Jurkat, Clone E6-1 (cell line): Measurements from ENCODE around the gene ACADS. TPM values are rescaled to one million over a fixed set of nuclear protein-coding genes. Genes with fewer than 3 reads are reported as not detected.
A peak's percentile ranks its signal among the peaks of the same experiment; 100 is the strongest.

ENCODE experiments used
- DNase-seq: peaks from one replicate; pipeline ENCODE4 v3.0.0-alpha.2; 2011; ENCODE audit warnings: low read depth, low spot score
- H3K4me3 ChIP-seq: 2 replicates; pipeline ENCODE4 v1.5.1; 2011; ENCODE audit warnings: mild to moderate bottlenecking, low read length, control low read depth, moderate library complexity
- polyA plus RNA-seq: library from polyadenylated mRNA; unstranded; fragments of >200 nt; gene quantifications from one replicate; pipeline ENCODE4 v1.2.1, GENCODE V29; 2012; ENCODE audit warnings: missing spikeins; ENCODE audit not compliant: insufficient read length, insufficient read depth

ACADS gene
- 26.1 TPM for polyA plus RNA-seq

DNA sequence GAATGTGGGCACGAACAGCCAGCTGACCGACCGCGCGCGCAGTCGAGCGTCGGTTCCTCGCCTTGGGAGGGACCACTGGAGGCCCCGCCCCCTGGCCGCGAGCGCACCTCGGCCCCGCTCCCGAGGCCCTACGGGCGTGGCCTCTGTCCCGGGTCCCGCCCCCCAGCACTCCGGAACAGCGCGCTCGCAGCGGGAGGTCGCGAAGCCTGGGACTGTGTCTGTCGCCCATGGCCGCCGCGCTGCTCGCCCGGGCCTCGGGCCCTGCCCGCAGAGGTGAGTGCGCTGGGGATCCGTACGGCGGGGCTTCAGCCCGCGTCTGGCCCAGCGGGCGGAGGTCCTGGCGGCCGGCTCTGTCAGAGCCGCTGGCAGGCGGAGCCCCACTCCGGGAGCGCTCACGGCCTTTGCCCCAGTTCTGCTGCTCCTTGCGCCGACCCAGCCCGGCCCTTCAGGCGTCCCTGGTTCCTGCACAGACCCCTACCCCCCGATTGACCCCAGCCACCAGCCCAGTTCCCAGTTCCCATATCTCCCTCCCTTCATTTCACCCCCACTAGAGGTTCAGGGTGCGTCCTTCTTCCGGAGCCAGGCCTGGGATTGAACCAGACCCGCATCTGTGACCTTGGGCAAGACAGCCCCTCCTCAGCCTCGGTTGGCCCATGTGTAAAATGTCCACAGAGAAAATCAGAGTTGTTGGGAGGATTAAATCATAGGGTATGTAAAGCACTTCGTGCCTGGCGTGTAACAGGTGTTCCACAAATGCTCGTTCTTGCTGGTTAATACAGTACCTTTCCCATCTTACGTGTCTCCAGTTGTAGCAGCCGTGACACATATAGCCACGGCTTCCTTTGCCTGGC lies at the start of gene ACADS:
Gene ACADS (plus strand): TSS at position 168 of the 851 bp plus-strand sequence. CDS start 60 bp downstream, at position 228.
- peak within 1 kb of the TSS; percentile 65 for H3K4me3 ChIP-seq
- DNase-seq, result peak; percentile 65

GRCh38 chr12:120677765-120678473 lies 47.7 kb upstream of the ACADS start:
- DNase-seq, result no peak
- no peak overlapping the region for H3K4me3 ChIP-seq

DNA sequence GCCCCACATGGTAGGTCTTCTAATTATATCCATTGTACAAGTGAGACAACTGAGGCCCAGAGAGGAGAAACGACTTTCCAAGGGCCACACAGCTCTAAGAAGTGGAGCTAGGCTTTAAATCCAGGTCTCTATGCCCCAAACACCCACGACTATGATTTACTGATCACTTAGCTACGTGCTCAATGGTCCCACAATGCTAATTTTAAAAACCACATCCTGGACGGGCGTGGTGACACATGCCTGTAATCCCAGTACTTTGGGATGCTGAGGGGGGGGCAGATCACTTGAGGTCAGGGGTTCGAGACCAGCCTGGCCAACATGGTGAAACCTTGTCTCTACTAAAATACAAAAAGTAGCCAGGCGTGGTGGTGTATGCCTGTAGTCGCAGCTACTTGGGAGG lies 47.1 kb upstream of the ACADS start:
- H3K4me3 ChIP-seq, result no peak overlapping the region
- no peak for DNase-seq

GRCh38 chr12:120680165-120680738 lies 45.4 kb upstream of the ACADS start:
- H3K4me3 ChIP-seq, result no peak overlapping the region
- DNase-seq, result no peak

DNA sequence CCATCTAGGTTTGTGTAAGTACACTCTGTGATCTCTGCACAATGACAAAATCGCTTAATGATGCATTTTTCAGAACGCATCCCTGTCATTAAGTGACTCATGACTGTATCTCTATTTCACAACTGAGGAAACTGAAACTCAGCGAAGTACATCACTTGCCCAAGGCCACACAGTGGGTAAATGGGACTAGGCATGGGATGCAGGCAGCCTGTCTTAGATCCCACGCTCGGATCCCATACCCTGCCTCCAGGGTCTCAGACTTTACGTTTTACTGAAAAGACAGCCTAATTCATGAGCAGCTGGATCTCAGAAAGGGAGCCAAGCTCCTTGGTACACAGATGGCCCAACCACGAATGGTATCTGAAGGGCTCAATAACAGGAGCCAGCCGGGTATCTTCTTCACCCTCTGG lies 41.1 kb upstream of the ACADS start:
- no peak for DNase-seq
- H3K4me3 ChIP-seq, result no peak overlapping the region

- H3K4me3 ChIP-seq, result peak overlapping the region; percentile 89
- no peak for DNase-seq
These were observed 40.1 kb upstream of the ACADS start for GRCh38 chr12:120685522-120685921.

DNA sequence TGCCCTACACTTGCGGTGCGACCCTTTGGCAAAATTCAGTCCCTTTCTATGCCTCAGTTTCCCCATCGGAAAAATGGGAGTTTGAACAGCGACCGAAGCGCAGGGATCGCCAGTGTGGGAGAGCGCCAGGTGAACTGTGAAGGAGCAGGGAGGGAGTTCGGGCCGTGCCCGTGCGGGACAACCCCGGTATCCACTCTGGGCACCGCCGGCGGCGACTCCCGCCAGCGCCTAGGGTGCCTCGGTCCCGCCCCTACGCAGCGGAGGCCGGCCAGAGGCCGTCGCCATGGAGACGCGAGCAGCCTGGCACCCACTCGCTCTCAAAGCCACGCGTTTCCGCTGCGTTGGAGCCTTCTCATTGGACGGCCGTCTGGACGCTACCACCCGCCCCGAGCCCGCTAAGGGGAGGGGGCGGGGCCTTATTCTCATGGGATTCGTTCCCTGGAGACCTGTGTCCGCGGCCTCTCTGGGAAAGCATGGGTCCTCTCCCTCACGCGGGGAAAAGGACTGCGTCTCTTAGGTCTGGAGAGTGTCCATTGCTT lies 39.4 kb upstream of the ACADS start:
- DNase-seq, result peak; percentile 97
- peak overlapping the region; percentile 89 for H3K4me3 ChIP-seq

DNA sequence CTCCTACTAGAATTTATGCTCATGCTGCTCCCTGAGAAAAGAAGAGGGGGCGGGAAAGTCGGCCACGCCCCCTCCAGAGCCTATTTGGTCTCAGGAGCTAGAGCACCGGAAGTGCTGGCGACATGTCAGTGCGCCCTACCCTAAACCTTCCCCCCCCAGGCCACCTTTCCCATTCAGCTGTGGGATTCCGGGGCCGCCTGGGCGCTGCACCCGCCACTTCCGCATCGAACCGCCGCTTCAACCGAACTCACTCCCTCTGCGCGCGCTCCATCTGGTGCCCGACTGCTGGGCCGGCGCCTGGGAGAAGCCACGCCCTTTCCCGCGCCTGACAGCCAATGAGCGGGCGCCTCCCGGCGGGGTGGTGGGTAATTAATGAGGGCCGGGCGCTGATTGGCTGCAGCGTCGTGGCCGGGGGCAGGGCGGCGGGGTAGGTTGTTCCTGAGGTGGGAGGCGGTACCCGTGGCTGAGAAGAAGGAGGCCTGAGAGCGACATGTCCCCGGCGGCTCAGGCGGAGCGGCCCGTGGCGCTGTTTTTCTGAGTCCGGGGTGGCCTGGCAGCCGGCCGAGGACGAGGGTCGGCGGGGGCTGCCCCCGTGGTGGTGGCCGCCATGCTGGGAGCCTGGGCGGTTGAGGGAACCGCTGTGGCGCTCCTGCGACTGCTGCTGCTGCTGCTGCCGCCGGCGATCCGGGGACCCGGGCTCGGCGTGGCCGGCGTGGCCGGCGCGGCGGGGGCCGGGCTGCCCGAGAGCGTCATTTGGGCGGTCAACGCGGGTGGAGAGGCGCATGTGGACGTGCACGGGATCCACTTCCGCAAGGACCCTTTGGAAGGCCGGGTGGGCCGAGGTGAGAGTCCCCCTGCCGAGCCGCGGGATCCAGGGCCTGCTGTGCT lies 38.7 kb upstream of the ACADS start, which contains the start of gene MLEC:
Gene MLEC (plus strand): TSS at position 460 of the 888 bp plus-strand sequence. CDS start 148 bp downstream, at position 608.
- H3K4me3 ChIP-seq, result peak within 1 kb of the TSS; percentile 89
- peak; percentile 98 for DNase-seq

DNA sequence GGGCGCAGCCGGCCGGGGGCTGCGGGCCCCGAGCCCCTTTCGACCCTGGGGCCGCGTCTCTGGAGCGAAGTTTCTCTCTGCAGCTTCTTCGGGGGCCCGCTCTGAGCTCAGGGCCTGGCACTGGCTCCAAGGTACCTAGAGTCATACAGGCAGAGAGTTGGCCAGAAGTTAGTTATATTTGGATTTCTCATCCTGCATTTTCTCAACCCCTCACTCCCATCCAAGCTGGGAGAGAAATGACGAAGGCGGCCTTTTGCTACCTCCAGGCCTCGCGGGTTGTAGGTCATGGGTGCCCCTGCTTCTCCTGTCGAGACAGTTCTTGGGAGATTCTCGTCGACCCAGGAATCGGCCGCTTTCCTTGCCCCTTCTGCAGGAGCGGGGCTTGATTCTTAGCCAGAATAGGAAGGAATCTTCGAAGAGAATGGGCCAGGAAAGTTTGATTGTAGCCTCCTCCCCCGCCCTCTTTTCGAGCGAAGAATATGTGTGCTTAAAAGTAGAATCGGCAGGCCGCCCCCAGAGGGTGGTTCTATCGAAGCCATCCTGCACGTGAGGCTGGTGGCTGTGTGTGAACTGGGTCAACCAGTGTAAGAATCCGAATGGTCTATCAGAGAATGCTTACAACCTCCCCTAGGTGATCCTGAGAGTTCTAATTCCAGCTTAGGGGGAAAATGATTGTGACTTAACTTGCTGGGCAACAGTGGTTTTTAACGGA lies 37.9 kb upstream of the ACADS start:
- no peak for DNase-seq
- H3K4me3 ChIP-seq, result peak overlapping the region; percentile 89

- H3K4me3 ChIP-seq, result peak overlapping the region; percentile 89
- no peak for DNase-seq
These were observed 37.0 kb upstream of the ACADS start for GRCh38 chr12:120688527-120689071.

DNA sequence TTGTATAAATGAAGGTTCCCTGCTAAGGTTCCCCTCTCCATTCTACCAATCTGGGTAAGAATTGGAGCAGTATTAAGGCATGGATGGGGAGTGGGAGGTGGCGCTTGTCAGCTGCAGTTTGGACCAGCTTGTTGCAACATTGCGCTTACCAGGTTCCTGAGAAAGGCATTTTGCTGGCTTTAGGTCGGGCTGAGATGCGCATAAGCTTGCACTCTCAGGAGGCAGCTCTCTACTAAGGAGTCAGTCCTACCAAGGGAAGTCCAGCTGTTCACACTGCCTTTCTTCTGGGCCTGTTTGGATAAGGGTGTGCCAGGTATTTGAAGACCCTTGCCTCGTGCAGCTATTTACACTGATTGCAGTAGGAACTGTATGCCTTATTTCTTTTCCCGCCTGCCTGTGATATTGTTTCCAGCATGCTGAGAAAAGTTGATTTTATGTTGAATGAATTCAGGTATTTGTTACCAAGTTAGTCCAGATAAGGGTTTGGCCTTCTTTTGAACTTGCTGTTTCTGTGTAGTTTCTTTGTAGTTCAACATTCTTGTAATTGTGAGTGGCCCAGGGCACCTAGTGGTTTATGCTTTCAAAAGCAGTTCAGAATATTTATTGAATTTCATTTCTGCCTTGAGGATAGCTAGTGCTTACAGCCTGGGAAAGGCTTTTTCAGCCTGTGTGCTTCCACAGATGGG lies 36.1 kb upstream of the ACADS start:
- peak overlapping the region; percentile 89 for H3K4me3 ChIP-seq
- no peak for DNase-seq

DNA sequence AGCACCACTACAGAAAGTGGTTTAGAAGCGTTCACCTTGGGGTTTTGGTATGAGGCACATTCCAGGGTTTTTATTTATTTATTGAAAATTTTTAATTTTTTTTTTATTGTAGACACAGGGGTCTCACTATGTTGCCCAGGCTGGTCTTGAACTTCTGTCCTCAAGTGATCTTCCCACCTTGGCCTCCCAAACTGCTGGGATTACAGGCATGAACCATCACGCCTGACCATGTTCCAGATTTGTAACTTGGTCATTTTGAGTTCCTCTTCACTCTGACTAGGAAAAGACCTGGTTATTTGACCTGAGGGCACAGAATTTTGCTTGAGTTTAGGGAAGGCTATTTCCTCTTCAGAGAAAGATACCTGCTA lies 35.6 kb upstream of the ACADS start:
- no peak overlapping the region for H3K4me3 ChIP-seq

GRCh38 chr12:120690978-120691377 lies 34.6 kb upstream of the ACADS start:
- no peak for DNase-seq
- H3K4me3 ChIP-seq, result no peak overlapping the region

More for the DNA sequence above, 35.6 kb upstream of the ACADS start:
- no peak for DNase-seq

GRCh38 chr12:120692524-120693033 lies 33.0 kb upstream of the ACADS start:
- DNase-seq, result no peak
- no peak overlapping the region for H3K4me3 ChIP-seq

DNA sequence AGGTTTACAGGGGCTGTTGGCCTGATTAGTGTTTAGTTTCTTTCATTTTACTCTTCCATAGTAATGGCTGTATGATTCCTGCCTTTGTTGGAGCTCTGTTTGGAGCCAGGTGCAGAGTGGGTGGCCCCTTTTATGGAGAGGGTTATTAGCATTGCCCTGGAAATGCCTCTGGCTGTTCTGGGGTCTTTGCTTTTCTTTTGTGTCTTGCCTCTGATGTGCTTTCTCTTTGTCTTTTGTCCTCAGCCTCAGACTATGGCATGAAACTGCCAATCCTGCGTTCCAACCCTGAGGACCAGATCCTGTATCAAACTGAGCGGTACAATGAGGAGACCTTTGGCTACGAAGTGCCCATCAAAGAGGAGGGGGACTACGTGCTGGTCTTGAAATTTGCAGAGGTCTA lies 31.8 kb upstream of the ACADS start:
- no peak overlapping the region for H3K4me3 ChIP-seq
- DNase-seq, result no peak

DNA sequence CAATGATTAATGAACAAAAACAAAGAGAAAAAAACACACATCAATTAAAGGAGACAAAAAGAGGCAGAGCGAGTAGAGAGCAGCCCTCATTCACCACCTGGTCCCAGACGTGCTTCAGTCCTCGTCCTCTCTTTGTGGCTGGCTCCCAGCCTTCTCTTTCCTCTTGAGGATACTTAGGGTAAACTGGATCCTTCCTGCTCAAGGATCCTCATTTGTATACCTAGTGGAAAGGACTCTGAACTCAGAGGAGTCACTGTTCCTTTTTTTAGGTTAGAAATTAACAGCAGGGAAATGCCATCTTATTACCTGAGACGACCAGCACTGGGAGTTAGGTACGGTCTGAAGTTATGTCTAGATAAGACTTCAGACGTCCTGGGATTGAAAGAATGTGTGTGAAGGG lies 29.0 kb upstream of the ACADS start:
- no peak overlapping the region for H3K4me3 ChIP-seq
- no peak for DNase-seq

GRCh38 chr12:120697344-120697743 lies 28.3 kb upstream of the ACADS start:
- H3K4me3 ChIP-seq, result no peak overlapping the region
- no peak for DNase-seq
